ENCODE data around the gene RHOD.

RHOD gene

DNA sequence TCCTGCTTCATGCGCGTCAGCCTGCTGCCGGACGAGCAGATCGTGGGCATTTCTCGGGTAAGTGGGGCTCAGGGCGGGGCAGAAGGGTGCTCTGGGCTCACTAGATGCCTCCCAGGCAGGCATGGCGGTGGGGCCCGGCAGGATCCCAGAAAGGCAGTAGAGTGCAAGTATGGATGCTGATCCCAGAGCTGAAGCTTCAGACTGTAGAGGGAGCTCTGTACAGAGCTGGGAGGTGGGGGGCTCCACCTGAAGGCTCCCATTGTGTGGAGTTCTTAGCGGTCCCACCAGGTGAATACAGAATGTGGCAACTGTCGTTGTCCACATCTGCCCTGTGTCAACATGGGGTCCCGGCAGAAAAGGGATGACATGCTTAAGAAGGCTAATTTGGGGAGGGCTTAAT lies 16.5 kb upstream of the RHOD start:
- H3K27ac Mint-ChIP-seq (ENCODE audit: low read depth), result no peak overlapping the region
- H3K4me1 Mint-ChIP-seq, result no peaks in the 10 kb centered on the region
- DNase-seq (ENCODE audit: low spot score in 2 of 2) (no peak), ATAC-seq (replicated peaks; ENCODE audit: extremely low read depth, poor library complexity, severe bottlenecking) (no peak)
- peaks cover 29% of the 10 kb centered on the region for H3K27me3 Mint-ChIP-seq
- H3K36me3 Mint-ChIP-seq (ENCODE audit: insufficient read depth), result peaks cover 2% of the 10 kb centered on the region
- H3K9me3 Mint-ChIP-seq, result no peaks in the 10 kb centered on the region
- no peak overlapping the region for H3K4me3 Mint-ChIP-seq

DNA sequence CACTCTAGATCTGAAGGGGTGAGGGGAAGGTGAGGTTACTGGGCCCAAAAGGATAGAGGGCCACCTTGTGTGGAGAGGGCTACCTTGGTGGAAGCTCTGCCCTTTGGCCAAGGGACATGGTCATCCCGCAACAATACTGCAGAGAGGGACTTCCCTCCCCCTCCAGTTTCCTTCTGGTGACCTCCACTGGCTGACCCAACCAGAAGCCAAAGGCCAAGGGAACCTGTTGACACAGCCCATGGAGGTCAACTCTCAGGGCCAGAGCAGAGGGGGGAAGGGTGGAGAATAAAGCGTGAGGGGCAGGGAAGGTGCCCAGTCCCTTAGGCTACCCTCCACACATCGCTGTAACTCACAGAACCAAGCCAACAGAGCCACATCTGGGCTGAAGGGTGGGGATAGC lies 15.0 kb upstream of the RHOD start:
- no peaks in the 10 kb centered on the region for H3K9me3 Mint-ChIP-seq
- peaks cover 2% of the 10 kb centered on the region for H3K36me3 Mint-ChIP-seq (ENCODE audit: insufficient read depth)
- DNase-seq (ENCODE audit: low spot score in 2 of 2) (no peak), ATAC-seq (replicated peaks; ENCODE audit: extremely low read depth, poor library complexity, severe bottlenecking) (no peak)
- H3K4me1 Mint-ChIP-seq, result no peaks in the 10 kb centered on the region
- H3K27ac Mint-ChIP-seq (ENCODE audit: low read depth), result no peak overlapping the region
- no peak overlapping the region for H3K4me3 Mint-ChIP-seq
- peaks cover 37% of the 10 kb centered on the region for H3K27me3 Mint-ChIP-seq

- no peak overlapping the region for H3K27ac Mint-ChIP-seq (ENCODE audit: low read depth)
- ATAC-seq (replicated peaks; ENCODE audit: extremely low read depth, poor library complexity, severe bottlenecking) (no peak), DNase-seq (ENCODE audit: low spot score in 2 of 2) (no peak)
- no peak overlapping the region for H3K4me3 Mint-ChIP-seq
- H3K4me1 Mint-ChIP-seq, result no peaks in the 10 kb centered on the region
- H3K36me3 Mint-ChIP-seq (ENCODE audit: insufficient read depth), result peaks cover 2% of the 10 kb centered on the region
- H3K9me3 Mint-ChIP-seq, result no peaks in the 10 kb centered on the region
- H3K27me3 Mint-ChIP-seq, result peaks cover 37% of the 10 kb centered on the region
Measured at GRCh38 chr11:67043572-67044349, 12.9 kb upstream of the RHOD start.

- DNase-seq (ENCODE audit: low spot score in 2 of 2), result no peak
- Mint-ChIP-seq H3K9me3 (no peaks in the 10 kb centered on the region), H3K4me1 (no peaks in the 10 kb centered on the region), H3K36me3 (ENCODE audit: insufficient read depth) (peaks cover 2% of the 10 kb centered on the region), H3K27ac (ENCODE audit: low read depth) (no peak overlapping the region), H3K27me3 (peaks cover 37% of the 10 kb centered on the region), H3K4me3 (no peak overlapping the region)
- no peak for ATAC-seq (replicated peaks; ENCODE audit: extremely low read depth, poor library complexity, severe bottlenecking)
Measured at GRCh38 chr11:67044496-67044895, 12.2 kb upstream of the RHOD start.

- DNase-seq (ENCODE audit: low spot score in 2 of 2) (no peak), ATAC-seq (replicated peaks; ENCODE audit: extremely low read depth, poor library complexity, severe bottlenecking) (no peak)
- Mint-ChIP-seq H3K36me3 (ENCODE audit: insufficient read depth) (peaks cover 2% of the 10 kb centered on the region), H3K27ac (ENCODE audit: low read depth) (no peak overlapping the region), H3K4me1 (no peaks in the 10 kb centered on the region), H3K27me3 (peaks cover 37% of the 10 kb centered on the region), H3K4me3 (no peak overlapping the region), H3K9me3 (no peaks in the 10 kb centered on the region)
Measured at GRCh38 chr11:67045314-67045713, 11.3 kb upstream of the RHOD start.

DNA sequence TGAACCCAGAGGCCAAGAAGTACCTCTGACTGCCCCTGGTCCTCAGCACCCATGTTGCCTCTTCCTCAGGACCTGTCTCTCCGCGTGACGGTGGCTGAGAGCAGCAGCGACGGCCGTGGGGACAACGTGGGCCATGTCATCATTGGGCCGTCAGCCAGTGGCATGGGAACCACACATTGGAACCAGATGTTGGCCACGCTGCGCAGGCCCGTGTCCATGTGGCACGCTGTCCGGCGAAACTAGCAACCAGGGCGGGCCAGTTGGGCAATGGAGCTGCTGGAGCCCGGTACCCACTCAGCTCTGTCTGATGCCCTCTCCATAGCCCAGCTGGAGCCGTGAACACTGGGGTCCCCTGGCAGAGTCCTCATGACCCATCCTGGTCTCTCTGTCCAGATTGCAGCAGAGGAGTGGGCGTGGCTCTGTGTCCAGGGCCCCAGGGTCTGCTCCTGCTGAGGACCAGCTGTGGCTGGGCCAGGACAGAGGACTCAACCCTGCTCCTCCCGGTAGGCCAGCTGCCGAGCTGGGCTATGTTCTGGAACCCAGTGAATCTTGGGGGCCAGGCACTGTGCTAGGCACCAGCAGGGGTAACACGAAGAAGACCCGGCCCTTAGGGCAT lies 8.0 kb upstream of the RHOD start:
- Mint-ChIP-seq H3K4me1 (no peaks in the 10 kb centered on the region), H3K27me3 (peaks cover 13% of the 10 kb centered on the region), H3K36me3 (ENCODE audit: insufficient read depth) (peaks cover 5% of the 10 kb centered on the region), H3K9me3 (no peaks in the 10 kb centered on the region), H3K4me3 (no peak overlapping the region), H3K27ac (ENCODE audit: low read depth) (no peak overlapping the region)
- no peak for ATAC-seq (replicated peaks; ENCODE audit: extremely low read depth, poor library complexity, severe bottlenecking)
- no peak for DNase-seq (ENCODE audit: low spot score in 2 of 2)

DNA sequence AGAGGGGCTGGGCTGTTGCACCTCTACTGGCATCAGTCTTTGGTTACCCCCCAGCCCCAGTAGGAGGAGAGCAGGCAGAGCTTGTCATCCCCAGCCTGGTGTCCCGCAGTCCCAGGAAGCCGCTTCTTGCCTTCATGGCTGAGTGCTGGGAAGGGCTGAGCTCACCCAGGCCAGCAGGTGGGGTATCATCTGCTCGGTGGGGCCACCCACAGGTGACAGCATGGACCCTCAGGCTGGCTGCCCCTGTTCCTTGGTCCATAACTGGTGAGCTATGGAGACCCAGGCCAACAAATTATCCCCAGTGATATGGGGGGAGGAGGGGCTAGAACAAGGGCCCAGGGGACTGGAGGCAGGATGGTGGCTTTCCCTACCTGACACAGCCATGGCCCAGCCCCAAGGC lies 6.5 kb upstream of the RHOD start:
- peaks cover 4% of the 10 kb centered on the region for H3K36me3 Mint-ChIP-seq (ENCODE audit: insufficient read depth)
- DNase-seq (ENCODE audit: low spot score in 2 of 2) (no peak), ATAC-seq (replicated peaks; ENCODE audit: extremely low read depth, poor library complexity, severe bottlenecking) (no peak)
- H3K4me1 Mint-ChIP-seq, result no peaks in the 10 kb centered on the region
- H3K27ac Mint-ChIP-seq (ENCODE audit: low read depth), result no peak overlapping the region
- H3K9me3 Mint-ChIP-seq, result no peaks in the 10 kb centered on the region
- H3K4me3 Mint-ChIP-seq, result no peak overlapping the region
- H3K27me3 Mint-ChIP-seq, result peaks cover 8% of the 10 kb centered on the region

DNA sequence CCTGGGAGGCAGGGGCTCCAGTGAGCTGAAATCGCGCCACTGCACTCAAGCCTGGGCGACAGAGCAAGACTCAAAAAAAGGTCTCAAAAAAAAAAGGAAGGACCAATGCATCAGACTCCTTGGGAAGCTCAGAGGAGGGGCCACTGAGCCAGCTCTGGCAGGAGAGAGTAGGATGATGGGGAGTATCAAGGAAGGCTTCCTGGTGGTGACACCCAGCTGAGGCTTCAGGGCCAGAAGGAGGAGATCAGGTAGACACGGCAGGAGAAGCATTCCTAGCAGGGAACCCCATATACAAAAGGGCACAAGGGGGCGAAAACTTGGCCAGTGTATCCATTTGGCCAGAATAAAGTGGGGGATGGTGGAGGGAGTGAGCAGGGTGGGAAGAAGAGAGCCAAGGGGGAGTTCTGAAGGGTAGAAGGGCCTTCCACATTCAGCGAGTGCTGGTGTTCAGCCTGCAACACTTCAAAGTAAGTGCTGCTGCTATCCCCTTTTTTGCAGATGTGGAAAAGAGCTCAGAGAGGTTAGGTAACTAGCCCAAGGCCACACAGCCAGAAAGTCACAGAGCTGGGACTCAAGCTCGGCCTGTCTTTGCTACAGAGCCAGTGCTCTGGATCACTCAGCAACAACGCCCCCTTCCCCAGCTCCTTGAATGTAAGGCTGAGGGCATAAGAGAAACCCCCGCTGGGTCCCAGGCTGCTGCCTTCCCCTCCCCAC lies 5.3 kb upstream of the RHOD start:
- DNase-seq (ENCODE audit: low spot score in 2 of 2) (no peak), ATAC-seq (replicated peaks; ENCODE audit: extremely low read depth, poor library complexity, severe bottlenecking) (no peak)
- no peaks in the 10 kb centered on the region for H3K27me3 Mint-ChIP-seq
- peaks cover 6% of the 10 kb centered on the region for H3K4me1 Mint-ChIP-seq
- H3K9me3 Mint-ChIP-seq, result no peaks in the 10 kb centered on the region
- H3K36me3 Mint-ChIP-seq (ENCODE audit: insufficient read depth), result peaks cover 6% of the 10 kb centered on the region
- H3K4me3 Mint-ChIP-seq, result no peak overlapping the region
- H3K27ac Mint-ChIP-seq (ENCODE audit: low read depth), result peak overlapping the region; percentile 30

- ATAC-seq (replicated peaks; ENCODE audit: extremely low read depth, poor library complexity, severe bottlenecking) (no peak), DNase-seq (ENCODE audit: low spot score in 2 of 2) (no peak)
- Mint-ChIP-seq H3K27ac (ENCODE audit: low read depth) (no peak overlapping the region), H3K36me3 (ENCODE audit: insufficient read depth) (peaks cover 6% of the 10 kb centered on the region), H3K27me3 (no peaks in the 10 kb centered on the region), H3K9me3 (no peaks in the 10 kb centered on the region), H3K4me3 (no peak overlapping the region), H3K4me1 (peaks cover 8% of the 10 kb centered on the region)
Measured at GRCh38 chr11:67051945-67052488, 4.6 kb upstream of the RHOD start.

GRCh38 chr11:67052891-67053290 lies 3.8 kb upstream of the RHOD start:
- peaks cover 8% of the 10 kb centered on the region for H3K4me1 Mint-ChIP-seq
- H3K9me3 Mint-ChIP-seq, result no peaks in the 10 kb centered on the region
- no peaks in the 10 kb centered on the region for H3K27me3 Mint-ChIP-seq
- ATAC-seq (replicated peaks; ENCODE audit: extremely low read depth, poor library complexity, severe bottlenecking) (no peak), DNase-seq (ENCODE audit: low spot score in 2 of 2) (no peak)
- H3K4me3 Mint-ChIP-seq, result no peak overlapping the region
- H3K27ac Mint-ChIP-seq (ENCODE audit: low read depth), result no peak overlapping the region
- H3K36me3 Mint-ChIP-seq (ENCODE audit: insufficient read depth), result peaks cover 6% of the 10 kb centered on the region

DNA sequence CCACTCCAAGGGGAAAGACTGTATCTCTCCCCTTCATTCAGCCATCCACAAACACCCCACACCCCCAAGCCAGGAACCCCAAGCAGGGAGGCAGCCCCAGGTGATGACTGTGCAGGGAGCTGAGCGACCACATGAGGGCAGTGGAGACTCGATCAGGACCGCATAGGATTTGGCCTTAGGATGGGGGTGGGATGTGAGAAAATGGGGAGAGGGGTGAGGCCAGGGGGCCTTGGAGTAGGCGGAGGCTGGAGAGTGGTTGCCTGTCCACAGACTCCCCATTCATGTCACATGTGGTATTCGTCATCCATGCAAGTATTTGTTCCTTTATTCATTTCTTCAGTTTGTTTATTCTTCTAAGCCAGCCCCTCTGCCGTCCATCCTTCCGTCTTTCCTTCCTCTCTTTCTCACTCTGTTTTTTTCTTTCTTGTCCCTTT lies 2.7 kb upstream of the RHOD start:
- no peak overlapping the region for H3K4me3 Mint-ChIP-seq
- no peaks in the 10 kb centered on the region for H3K9me3 Mint-ChIP-seq
- H3K4me1 Mint-ChIP-seq, result peaks cover 8% of the 10 kb centered on the region
- no peak for ATAC-seq (replicated peaks; ENCODE audit: extremely low read depth, poor library complexity, severe bottlenecking)
- H3K27me3 Mint-ChIP-seq, result no peaks in the 10 kb centered on the region
- H3K27ac Mint-ChIP-seq (ENCODE audit: low read depth), result no peak overlapping the region
- H3K36me3 Mint-ChIP-seq (ENCODE audit: insufficient read depth), result peaks cover 6% of the 10 kb centered on the region
- no peak for DNase-seq (ENCODE audit: low spot score in 2 of 2)

DNA sequence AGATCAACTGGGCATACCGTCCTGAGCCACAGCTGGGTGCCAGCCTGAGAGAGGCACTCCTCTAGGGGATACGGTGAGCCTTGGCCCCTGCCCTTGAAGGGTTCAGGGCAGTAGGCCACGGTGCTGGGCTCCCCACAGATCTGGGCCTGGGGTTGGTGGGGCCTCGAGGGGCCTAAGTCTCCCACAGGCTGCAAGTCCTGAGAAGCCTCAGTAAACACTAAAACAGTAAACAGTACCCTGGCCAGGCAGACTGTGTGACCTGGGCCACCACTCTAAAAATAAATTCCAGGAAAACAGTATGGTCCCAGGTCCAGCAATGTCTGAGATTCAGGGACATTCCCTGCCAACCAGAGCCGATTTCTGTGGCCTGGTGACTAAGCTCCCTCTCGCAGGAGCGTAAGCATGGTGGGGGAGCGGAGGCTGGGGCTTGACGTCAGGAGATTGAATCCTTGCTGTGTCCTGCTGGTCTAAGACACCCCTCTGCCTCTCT lies 2.3 kb upstream of the RHOD start:
- Mint-ChIP-seq H3K4me3 (no peak overlapping the region), H3K9me3 (no peaks in the 10 kb centered on the region), H3K27ac (ENCODE audit: low read depth) (no peak overlapping the region), H3K4me1 (peaks cover 8% of the 10 kb centered on the region), H3K36me3 (ENCODE audit: insufficient read depth) (peaks cover 6% of the 10 kb centered on the region), H3K27me3 (no peaks in the 10 kb centered on the region)
- DNase-seq (ENCODE audit: low spot score in 2 of 2) (no peak), ATAC-seq (replicated peaks; ENCODE audit: extremely low read depth, poor library complexity, severe bottlenecking) (no peak)

Data from central memory CD8-positive, alpha-beta T cell (primary cell).